SK-N-SH treated with all-trans-retinoic acid at 6 μM for 48 hours (cell line): Measurements from ENCODE around the gene E2F6.

ENCODE experiments used
- ATAC-seq: fragments of 200-7000 bp; cut with Tn5 transposase; 3 replicates; pipeline ENCODE4 v1.9.1; 2020; ENCODE audit warnings: mild to moderate bottlenecking, moderate library complexity
- ARNTL ChIP-seq: fragments of 450-650 bp; formaldehyde crosslinking; IDR thresholded peaks from 2 replicates; pipeline ENCODE4 v1.5.0; 2020; ENCODE audit warnings: low read depth, mild to moderate bottlenecking, moderate library complexity, borderline replicate concordance
- BACH2 ChIP-seq: fragments of 250-450 bp; sonication (Bioruptor Pico); IDR thresholded peaks from 2 replicates; pipeline ENCODE4 v1.9.0; 2021; ENCODE audit warnings: mild to moderate bottlenecking, borderline replicate concordance
- CREB5 ChIP-seq: fragments of 250-450 bp; sonication (Bioruptor Pico); IDR thresholded peaks from 2 replicates; pipeline ENCODE4 v1.5.1; 2020; ENCODE audit warnings: low read depth, mild to moderate bottlenecking, moderate library complexity
- CSDC2 ChIP-seq: fragments of 250-450 bp; sonication (Bioruptor Pico); IDR thresholded peaks from 2 replicates; pipeline ENCODE4 v1.5.0; 2020; ENCODE audit warnings: mild to moderate bottlenecking, moderate library complexity
- CSRNP3 ChIP-seq: fragments of 250-450 bp; sonication (Bioruptor Pico); IDR thresholded peaks from 2 replicates; pipeline ENCODE4 v1.5.1; 2021; ENCODE audit warnings: mild to moderate bottlenecking, moderate library complexity
- ISL1 ChIP-seq: fragments of 250-450 bp; sonication (Bioruptor Pico); IDR thresholded peaks from 2 replicates; pipeline ENCODE4 v2.1.2; 2022; ENCODE audit warnings: mild to moderate bottlenecking, moderate library complexity
- OSR1 ChIP-seq: fragments of 250-450 bp; sonication (Bioruptor Pico); IDR thresholded peaks from 2 replicates; pipeline ENCODE4 v1.8.0; 2022; ENCODE audit warnings: moderate library complexity, mild to moderate bottlenecking, inconsistent platforms
- POU6F1 ChIP-seq: fragments of 250-450 bp; sonication (Bioruptor Pico); IDR thresholded peaks from 2 replicates; pipeline ENCODE4 v1.8.0; 2021; ENCODE audit warnings: low read depth, mild to moderate bottlenecking, moderate library complexity, borderline replicate concordance
- PPARA ChIP-seq: fragments of 250-450 bp; sonication (Bioruptor Pico); IDR thresholded peaks from 2 replicates; pipeline ENCODE4 v1.5.0; 2020; ENCODE audit warnings: mild to moderate bottlenecking, borderline replicate concordance
- SNAI2 ChIP-seq: fragments of 250-450 bp; sonication (Bioruptor Pico); IDR thresholded peaks from 2 replicates; pipeline ENCODE4 v1.5.0; 2020; ENCODE audit warnings: mild to moderate bottlenecking, moderate library complexity
- TCF4 ChIP-seq: fragments of 250-450 bp; sonication (Bioruptor Pico); IDR thresholded peaks from 2 replicates; pipeline ENCODE4 v1.8.0; 2021; ENCODE audit warnings: mild to moderate bottlenecking, moderate library complexity, borderline replicate concordance
- TOX ChIP-seq: fragments of 250-450 bp; sonication (Bioruptor Pico); IDR thresholded peaks from 2 replicates; pipeline ENCODE4 v1.8.0; 2021; ENCODE audit warnings: mild to moderate bottlenecking, moderate library complexity, borderline replicate concordance
- ZFP3 ChIP-seq: fragments of 250-450 bp; sonication (Bioruptor Pico); IDR thresholded peaks from 2 replicates; pipeline ENCODE4 v1.5.0; 2020; ENCODE audit warnings: mild to moderate bottlenecking, moderate library complexity
- ZNF565 ChIP-seq: fragments of 450-650 bp; formaldehyde crosslinking; conservative IDR thresholded peaks from 2 replicates; pipeline ENCODE4 v1.5.0; 2020; ENCODE audit warnings: low read depth, mild to moderate bottlenecking, moderate library complexity
- ZNF70 ChIP-seq: fragments of 450-650 bp; formaldehyde crosslinking; IDR thresholded peaks from 2 replicates; pipeline ENCODE4 v1.5.0; 2020; ENCODE audit warnings: mild to moderate bottlenecking, moderate library complexity
- ZNF8 ChIP-seq: fragments of 450-650 bp; formaldehyde crosslinking; IDR thresholded peaks from 2 replicates; pipeline ENCODE4 v1.5.0; 2020; ENCODE audit warnings: mild to moderate bottlenecking, moderate library complexity
- TF ChIP-seq, protein P1 (sequence below): fragments of 250-450 bp; sonication (Bioruptor Pico); IDR thresholded peaks from 2 replicates; pipeline ENCODE4 v1.8.0; 2020; ENCODE audit warnings: mild to moderate bottlenecking, moderate library complexity, borderline replicate concordance
- TF ChIP-seq, protein P2 (sequence below): fragments of 250-450 bp; sonication (Bioruptor Pico); IDR thresholded peaks from 2 replicates; pipeline ENCODE4 v1.5.0; 2020; ENCODE audit warnings: mild to moderate bottlenecking, moderate library complexity

Gene E2F6

DNA sequence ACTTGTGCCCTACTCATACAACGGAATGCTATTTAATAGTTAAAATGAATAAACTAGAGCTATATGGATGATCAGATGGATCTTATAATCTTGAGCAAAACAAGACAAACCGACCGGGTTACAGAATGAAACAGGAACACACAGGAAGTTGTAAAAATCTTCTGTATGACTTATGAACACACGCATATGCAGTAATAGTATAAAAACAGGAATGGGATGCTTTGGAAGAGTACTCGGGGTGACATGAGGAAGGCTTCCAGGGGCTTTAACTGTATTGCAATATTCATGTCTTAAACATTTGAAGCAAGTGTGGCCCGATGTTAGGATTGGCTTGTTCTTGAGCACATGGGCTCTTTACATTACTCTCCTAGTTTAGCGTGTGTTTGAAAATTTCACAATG lies 14.9 kb upstream of the E2F6 start:
- no peak for ATAC-seq
- TF ChIP-seq PPARA (no peak), ZNF565 (CRISPR knock-in tag) (no peak), CSDC2 (CRISPR knock-in tag) (no peak), OSR1 (no peak), CSRNP3 (CRISPR knock-in tag) (no peak), ZNF8 (CRISPR knock-in tag) (no peak), BACH2 (CRISPR knock-in tag) (no peak), CREB5 (CRISPR knock-in tag) (no peak), POU6F1 (no peak), ZNF70 (CRISPR knock-in tag) (no peak)
- TF ChIP-seq, protein P1, sequence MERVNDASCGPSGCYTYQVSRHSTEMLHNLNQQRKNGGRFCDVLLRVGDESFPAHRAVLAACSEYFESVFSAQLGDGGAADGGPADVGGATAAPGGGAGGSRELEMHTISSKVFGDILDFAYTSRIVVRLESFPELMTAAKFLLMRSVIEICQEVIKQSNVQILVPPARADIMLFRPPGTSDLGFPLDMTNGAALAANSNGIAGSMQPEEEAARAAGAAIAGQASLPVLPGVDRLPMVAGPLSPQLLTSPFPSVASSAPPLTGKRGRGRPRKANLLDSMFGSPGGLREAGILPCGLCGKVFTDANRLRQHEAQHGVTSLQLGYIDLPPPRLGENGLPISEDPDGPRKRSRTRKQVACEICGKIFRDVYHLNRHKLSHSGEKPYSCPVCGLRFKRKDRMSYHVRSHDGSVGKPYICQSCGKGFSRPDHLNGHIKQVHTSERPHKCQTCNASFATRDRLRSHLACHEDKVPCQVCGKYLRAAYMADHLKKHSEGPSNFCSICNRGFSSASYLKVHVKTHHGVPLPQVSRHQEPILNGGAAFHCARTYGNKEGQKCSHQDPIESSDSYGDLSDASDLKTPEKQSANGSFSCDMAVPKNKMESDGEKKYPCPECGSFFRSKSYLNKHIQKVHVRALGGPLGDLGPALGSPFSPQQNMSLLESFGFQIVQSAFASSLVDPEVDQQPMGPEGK: no peak

DNA sequence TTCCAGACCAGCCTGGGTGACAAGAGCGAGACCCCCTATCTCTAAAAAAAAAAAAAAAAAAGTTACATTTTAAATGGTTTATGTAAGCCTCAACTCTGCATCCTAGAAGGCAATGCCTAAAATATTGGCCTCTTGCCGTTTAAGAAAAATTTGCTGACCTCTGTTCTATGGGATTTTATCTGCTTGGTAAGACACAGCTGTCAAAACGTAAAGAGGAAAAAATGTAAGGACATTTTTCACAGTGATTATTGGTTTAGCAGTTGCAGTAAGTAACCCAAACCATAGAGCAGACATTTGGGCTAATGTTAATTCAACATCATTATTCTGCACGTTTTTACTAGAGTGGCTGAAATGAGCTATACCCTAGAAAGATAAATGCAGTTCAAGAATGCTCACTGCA lies 14.4 kb upstream of the E2F6 start:
- ATAC-seq: no peak
- TF ChIP-seq ZNF565 (CRISPR knock-in tag): no peak
- TF ChIP-seq ZFP3 (CRISPR knock-in tag): no peak
- no peak for TF ChIP-seq OSR1
- TF ChIP-seq ARNTL (CRISPR knock-in tag): no peak
- TF ChIP-seq, protein P2, sequence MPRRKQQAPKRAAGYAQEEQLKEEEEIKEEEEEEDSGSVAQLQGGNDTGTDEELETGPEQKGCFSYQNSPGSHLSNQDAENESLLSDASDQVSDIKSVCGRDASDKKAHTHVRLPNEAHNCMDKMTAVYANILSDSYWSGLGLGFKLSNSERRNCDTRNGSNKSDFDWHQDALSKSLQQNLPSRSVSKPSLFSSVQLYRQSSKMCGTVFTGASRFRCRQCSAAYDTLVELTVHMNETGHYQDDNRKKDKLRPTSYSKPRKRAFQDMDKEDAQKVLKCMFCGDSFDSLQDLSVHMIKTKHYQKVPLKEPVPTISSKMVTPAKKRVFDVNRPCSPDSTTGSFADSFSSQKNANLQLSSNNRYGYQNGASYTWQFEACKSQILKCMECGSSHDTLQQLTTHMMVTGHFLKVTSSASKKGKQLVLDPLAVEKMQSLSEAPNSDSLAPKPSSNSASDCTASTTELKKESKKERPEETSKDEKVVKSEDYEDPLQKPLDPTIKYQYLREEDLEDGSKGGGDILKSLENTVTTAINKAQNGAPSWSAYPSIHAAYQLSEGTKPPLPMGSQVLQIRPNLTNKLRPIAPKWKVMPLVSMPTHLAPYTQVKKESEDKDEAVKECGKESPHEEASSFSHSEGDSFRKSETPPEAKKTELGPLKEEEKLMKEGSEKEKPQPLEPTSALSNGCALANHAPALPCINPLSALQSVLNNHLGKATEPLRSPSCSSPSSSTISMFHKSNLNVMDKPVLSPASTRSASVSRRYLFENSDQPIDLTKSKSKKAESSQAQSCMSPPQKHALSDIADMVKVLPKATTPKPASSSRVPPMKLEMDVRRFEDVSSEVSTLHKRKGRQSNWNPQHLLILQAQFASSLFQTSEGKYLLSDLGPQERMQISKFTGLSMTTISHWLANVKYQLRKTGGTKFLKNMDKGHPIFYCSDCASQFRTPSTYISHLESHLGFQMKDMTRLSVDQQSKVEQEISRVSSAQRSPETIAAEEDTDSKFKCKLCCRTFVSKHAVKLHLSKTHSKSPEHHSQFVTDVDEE (CRISPR knock-in tag): no peak

GRCh38 chr2:11478899-11479605 lies 13.1 kb upstream of the E2F6 start:
- TF ChIP-seq ARNTL (CRISPR knock-in tag) (no peak), SNAI2 (CRISPR knock-in tag) (no peak), POU6F1 (no peak), TCF4 (no peak), TOX (CRISPR knock-in tag) (no peak), PPARA (no peak), ISL1 (CRISPR knock-in tag) (no peak)
- no peak for ATAC-seq
